ENCODE data around the gene PDE4DIP.
"Not testable (repeated sequence)": the region's sequence is repeated elsewhere in the genome, so short reads cannot be mapped to it uniquely, and the experiment has no call there.

DNA sequence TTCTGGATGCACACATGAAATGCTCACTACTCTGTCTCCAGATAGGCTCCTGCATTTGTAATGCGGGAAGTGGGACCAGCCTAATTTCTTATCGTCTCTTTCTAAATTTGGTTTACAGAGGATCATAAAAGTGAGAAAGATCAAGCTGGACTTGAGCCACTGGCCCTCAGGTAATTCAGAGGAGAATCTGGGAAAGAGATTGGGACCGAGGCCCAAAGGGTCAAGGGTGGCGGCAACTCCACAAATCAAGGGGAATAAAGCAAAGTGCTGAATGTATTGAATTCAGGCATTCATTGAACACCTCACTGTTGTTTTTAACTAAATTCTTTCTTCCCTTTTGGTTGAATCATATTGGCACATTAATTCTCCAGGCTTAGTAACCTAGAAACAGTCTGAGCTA is 164.1 kb downstream of the PDE4DIP start:
- TF ChIP-seq, protein P1, sequence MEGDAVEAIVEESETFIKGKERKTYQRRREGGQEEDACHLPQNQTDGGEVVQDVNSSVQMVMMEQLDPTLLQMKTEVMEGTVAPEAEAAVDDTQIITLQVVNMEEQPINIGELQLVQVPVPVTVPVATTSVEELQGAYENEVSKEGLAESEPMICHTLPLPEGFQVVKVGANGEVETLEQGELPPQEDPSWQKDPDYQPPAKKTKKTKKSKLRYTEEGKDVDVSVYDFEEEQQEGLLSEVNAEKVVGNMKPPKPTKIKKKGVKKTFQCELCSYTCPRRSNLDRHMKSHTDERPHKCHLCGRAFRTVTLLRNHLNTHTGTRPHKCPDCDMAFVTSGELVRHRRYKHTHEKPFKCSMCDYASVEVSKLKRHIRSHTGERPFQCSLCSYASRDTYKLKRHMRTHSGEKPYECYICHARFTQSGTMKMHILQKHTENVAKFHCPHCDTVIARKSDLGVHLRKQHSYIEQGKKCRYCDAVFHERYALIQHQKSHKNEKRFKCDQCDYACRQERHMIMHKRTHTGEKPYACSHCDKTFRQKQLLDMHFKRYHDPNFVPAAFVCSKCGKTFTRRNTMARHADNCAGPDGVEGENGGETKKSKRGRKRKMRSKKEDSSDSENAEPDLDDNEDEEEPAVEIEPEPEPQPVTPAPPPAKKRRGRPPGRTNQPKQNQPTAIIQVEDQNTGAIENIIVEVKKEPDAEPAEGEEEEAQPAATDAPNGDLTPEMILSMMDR (IDR thresholded peaks at IDR 0.05) = not testable (repeated sequence)
- not testable (repeated sequence) for TF ChIP-seq PRRX2 (CRISPR knock-in tag; IDR thresholded peaks at IDR 0.05); MAX (CRISPR knock-in tag; IDR thresholded peaks at IDR 0.05); ATF3 (CRISPR knock-in tag; conservative IDR thresholded peaks at IDR 0.05); ZNF317 (CRISPR knock-in tag; IDR thresholded peaks at IDR 0.05; ENCODE audit: borderline replicate concordance, low read depth); GTF2I (CRISPR knock-in tag; conservative IDR thresholded peaks at IDR 0.05); ATF1 (CRISPR knock-in tag; IDR thresholded peaks at IDR 0.05); CREM (CRISPR knock-in tag; IDR thresholded peaks at IDR 0.05)
- TF ChIP-seq, protein P2, sequence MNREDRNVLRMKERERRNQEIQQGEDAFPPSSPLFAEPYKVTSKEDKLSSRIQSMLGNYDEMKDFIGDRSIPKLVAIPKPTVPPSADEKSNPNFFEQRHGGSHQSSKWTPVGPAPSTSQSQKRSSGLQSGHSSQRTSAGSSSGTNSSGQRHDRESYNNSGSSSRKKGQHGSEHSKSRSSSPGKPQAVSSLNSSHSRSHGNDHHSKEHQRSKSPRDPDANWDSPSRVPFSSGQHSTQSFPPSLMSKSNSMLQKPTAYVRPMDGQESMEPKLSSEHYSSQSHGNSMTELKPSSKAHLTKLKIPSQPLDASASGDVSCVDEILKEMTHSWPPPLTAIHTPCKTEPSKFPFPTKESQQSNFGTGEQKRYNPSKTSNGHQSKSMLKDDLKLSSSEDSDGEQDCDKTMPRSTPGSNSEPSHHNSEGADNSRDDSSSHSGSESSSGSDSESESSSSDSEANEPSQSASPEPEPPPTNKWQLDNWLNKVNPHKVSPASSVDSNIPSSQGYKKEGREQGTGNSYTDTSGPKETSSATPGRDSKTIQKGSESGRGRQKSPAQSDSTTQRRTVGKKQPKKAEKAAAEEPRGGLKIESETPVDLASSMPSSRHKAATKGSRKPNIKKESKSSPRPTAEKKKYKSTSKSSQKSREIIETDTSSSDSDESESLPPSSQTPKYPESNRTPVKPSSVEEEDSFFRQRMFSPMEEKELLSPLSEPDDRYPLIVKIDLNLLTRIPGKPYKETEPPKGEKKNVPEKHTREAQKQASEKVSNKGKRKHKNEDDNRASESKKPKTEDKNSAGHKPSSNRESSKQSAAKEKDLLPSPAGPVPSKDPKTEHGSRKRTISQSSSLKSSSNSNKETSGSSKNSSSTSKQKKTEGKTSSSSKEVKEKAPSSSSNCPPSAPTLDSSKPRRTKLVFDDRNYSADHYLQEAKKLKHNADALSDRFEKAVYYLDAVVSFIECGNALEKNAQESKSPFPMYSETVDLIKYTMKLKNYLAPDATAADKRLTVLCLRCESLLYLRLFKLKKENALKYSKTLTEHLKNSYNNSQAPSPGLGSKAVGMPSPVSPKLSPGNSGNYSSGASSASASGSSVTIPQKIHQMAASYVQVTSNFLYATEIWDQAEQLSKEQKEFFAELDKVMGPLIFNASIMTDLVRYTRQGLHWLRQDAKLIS (CRISPR knock-in tag; IDR thresholded peaks at IDR 0.05; ENCODE audit: borderline replicate concordance) = not testable (repeated sequence)

All from WTC11 (cell line).